Stimulated activated CD8-positive, alpha-beta memory T cell treated with anti-CD3 and anti-CD28 coated beads, Interleukin-15, amount 100 ng/mL, for 24 hours (primary cell): Measurements from ENCODE around the gene RNASE12.
"Not testable (repeated sequence)": the region's sequence is repeated elsewhere in the genome, so short reads cannot be mapped to it uniquely, and the experiment has no call there.

Source experiments
- DNase-seq: peaks from one replicate; pipeline ENCODE4 v3.0.0-alpha.2; 2020; ENCODE audit warnings: low read depth

The RNASE12 gene

GRCh38 chr14:20614038-20614840 lies 23.1 kb upstream of the RNASE12 start:
- no peak for DNase-seq

GRCh38 chr14:20613094-20614037 lies 22.2 kb upstream of the RNASE12 start:
- DNase-seq, result no peak

GRCh38 chr14:20612403-20612802 lies 21.2 kb upstream of the RNASE12 start:
- DNase-seq, result no peak

DNA sequence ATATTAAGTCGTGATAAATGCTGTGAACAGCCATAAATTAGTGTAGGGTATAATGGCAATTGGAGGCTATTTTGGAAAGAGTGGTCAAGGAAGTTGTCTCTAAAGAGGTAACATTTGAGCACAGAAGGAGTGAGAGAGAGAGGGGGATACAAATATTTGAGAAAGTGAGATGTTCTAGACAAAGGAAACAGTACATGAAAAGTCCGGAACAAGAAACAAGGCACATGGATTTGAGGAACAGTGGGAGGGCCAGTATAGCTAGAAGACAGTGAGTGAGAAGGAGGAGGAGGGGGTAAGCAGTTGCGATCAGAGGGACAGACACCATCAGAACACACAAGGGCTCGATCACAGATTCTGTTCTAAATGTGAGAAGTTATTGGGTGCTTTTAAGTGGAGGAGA lies 20.1 kb upstream of the RNASE12 start:
- DNase-seq, result no peak

DNA sequence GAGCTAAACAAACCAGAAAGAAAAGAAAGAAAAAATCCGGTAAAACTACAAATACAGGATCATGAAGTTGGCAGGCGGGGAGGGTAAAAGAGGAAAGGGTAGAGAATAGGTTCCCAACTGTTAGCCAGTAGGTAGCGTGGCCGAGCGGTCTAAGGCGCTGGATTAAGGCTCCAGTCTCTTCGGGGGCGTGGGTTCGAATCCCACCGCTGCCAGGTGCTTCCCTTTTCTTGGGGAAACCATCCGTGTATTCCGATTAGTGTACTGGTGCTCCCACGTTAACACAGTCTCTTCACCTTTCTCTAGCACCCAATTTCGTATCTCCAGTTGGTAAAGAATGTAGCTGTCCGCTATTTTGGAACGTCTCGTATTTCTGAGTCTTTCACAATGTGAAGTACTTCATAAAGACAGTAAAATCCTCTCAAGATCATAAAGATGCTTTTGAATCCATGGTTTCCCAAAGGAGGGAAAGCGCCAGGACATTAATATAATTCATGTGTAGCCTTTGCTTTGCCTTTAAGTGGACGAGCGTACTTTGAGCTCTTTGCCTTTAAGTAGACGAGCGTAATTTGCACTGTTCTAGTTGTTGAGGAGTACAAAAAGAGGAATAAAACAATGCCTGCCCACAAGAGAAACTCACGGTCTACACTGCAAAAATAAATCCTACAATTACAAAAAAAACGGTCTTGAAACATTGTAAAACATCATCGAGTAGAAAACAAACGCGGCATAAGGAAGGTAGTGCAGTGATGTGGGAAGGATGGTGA lies 19.0 kb upstream of the RNASE12 start:
- DNase-seq, result peak; percentile 64

DNA sequence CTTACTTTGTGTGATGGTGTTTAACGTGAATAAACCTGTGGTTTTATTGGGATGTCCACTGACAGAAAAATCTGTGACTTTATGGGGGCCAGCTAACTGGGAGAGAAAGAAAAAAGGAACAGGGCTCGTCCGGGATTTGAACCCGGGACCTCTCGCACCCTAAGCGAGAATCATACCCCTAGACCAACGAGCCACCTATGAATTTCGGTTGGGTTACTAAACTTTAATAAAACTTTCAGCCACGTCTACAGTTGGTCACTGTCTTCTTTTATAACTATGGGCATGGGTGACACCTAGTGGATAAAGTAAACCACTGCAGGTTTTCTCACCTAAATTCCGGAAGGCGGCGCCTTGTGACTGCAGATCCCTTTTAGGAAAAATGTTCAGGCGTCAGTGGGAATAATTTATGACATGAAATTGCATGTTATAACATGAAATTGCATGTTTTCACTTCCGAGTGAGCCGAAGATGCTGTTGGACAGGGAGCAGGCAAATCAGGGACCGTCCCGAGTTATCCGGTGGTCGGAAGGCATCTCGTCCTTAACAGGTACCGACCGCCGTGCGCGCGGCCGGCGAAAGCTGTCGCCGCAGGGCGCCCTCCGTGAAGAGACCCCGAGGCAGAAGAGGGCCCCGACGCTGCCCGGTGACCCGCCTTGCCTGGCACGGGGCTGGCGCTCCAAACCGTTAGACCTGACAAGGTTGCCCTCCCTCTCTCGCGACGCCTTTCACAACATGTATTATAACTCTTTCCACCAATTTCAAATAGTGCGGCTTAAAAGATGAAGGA lies 18.2 kb upstream of the RNASE12 start:
- no peak for DNase-seq

DNA sequence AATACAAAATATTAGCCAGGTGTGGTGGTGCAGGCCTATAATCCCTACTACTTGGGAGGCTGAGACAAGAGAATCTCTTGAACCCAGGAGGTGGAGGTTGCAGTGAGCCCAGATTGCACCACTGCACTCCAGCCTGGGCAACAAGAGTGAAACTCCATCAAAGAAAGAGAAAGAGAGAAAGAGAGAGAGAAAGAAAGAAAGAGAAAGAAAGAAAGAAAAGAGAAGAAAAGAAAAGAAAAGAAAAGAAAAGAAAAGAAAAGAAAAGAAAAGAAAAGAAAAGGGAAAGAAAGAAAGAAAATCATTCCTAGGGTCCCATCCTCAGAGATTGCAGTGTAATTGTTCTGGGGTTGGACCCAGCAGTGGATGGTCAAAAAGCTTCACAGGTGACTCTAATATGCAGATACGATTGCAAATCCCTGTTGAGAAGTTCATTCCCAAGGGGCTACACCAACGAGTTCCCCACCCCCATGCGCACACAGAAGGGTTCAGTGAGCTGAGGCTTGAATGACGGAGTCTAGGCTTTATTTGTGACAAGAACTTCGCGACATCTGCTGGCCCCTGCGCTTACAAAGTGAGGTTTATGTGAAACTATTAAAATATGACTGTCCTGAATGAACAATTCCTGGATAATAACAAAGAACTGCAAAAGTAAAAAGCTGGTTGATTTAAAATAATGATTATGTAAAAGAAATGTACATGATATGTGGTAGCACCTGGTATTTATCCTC lies 17.4 kb upstream of the RNASE12 start:
- no peak for DNase-seq

DNA sequence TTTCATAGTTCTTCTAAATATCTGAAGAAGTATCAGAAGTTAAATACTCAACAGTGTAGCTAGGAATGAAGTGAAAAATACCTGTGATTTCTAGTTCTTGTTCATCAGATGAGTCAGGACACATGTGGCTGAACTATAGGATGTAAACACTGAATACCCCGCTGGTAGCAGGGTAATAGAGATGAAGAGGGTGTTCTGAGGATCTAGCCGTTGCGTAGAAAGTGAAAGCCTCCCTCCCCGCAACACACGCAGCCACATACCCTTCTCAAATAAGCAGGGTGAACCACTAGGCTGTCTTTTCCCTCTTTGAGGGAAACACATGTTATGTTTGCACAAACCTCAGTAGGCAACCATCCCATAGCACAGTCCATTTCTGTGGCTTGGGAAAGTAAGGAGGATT lies 16.4 kb upstream of the RNASE12 start:
- no peak for DNase-seq

- DNase-seq, result no peak
These were observed 15.7 kb upstream of the RNASE12 start for GRCh38 chr14:20606902-20607242.

GRCh38 chr14:20606190-20606901 lies 15.2 kb upstream of the RNASE12 start:
- no peak for DNase-seq

- DNase-seq, result no peak
These were observed 12.9 kb upstream of the RNASE12 start for GRCh38 chr14:20603813-20604690.

DNA sequence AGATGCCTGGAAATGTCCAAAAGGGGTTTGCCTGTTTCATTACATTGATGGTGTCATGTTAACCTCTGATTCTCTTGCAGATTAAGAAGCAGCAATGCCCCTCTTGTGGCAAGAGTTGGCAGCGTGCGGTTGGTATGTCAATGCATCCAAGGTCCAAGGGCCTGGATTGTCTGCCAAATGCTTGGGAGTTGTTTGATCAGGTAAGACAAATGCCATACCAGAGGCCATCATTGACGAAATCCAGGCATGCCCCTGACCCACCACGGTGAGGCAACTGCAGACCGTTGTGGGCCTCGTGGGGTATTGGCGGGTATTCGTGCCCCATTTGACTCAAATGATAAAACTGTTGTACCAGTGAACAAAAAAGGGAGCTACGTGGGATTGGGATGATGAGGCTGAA lies 11.4 kb upstream of the RNASE12 start:
- DNase-seq, result no peak

- DNase-seq, result no peak
These were observed 10.3 kb upstream of the RNASE12 start for GRCh38 chr14:20601522-20601921.

GRCh38 chr14:20597108-20597507 lies 5.9 kb upstream of the RNASE12 start:
- no peak for DNase-seq

DNA sequence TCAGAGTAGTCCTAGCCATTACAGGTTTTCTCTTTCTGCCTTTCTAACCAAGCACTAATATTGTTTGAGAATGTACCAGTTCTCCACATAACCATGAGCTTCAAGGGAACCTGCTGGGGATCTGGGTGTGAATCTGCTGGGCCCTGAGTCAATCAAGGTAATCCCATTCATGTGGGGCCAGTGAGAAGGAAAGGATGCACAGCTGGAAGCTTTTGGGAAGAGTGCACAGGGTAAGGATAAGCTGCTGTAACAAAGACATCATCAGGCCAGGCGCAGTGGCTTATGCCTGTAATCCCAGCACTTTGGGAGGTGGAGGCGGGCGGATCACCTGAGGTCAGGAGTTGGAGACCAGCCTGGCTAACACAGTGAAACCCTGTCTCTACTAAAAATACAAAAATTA lies 4.5 kb upstream of the RNASE12 start:
- DNase-seq, result not testable (repeated sequence)

DNA sequence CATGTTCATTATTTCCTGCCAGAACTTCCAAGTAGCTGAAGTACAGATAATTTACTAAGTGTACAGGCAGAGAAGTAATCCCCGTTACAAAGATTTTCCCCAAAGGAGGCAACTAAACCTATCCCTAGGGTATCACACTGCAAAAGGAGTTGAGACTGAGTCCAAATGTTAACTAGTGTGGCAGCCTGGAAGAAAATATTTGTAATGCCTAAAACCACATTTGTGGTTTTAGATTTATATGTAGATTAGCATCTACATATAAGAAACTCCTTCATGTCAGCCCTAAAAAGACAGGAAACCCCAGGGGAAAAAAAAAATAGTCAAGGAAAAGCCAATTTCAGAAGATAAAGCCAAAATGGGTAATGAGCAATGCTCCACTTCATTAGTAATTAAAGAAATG lies 1.4 kb upstream of the RNASE12 start:
- no peak for DNase-seq

DNA sequence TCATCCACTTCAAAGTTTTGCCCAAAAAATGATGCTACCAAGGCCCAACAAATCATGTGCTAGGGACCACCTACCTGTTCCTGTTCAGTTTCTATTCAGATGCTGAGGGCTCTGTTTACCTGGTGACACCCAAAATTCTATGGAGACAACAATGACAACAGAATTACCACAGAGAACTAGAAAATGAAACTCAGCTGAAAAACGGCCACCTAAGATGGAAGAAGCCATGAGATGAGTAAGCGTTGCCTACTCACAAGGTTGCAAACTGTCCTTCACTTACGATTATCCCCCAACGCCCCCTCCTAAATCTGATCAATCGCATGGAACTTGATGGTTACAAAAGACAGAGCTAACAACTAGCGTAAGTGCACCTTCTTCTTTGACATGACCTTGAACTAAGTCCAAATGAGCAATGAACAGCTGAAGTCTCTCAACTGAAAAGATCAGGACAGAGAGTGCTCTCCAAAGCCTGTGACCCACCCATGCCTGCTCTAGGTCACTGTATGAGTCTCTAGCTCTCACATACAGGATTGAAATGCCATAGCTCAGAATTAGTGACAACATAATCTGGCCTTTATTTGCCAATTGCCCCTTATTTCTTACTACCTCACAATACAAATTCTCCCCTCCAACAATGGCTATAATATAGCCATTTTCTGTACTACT lies 3.6 kb downstream of the RNASE12 start, which contains the start of gene RNASE11:
Gene RNASE11, minus strand, starts transcription at position 513 of the 666 bp plus-strand sequence.
- no peak for DNase-seq

GRCh38 chr14:20583908-20584307 lies 7.3 kb downstream of the RNASE12 start:
- DNase-seq, result no peak

DNA sequence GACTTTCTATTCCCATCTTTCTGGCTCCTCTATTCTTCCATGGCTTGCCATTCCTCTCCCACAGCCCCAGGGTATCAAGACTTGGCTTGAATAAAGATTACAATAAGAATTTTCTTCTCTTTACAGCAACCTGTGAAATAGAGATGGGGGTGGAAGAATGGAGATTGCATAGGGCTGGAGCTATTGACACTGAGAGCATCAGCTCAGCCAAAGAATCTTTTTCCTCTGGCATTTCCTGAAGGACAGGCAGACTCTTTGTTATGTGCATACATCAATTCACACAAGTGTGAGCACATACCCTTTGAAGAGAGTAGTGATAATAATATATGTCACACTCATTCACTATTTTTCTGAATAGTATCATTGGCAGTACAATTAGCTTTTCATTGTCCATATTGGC lies 8.0 kb downstream of the RNASE12 start:
- DNase-seq, result no peak
